ENCODE results near the gene SLBP.

Gene SLBP

GRCh38 chr4:1656132-1656531, 56.0 kb downstream of the SLBP start:
- no peaks in the 10 kb centered on the region for H3K27me3 ChIP-seq
- H3K36me3 ChIP-seq = no peaks in the 10 kb centered on the region
- no peak for TF ChIP-seq CTCF (IDR thresholded peaks at IDR 0.05)
- H3K27ac ChIP-seq = no peak overlapping the region
- H3K4me1 ChIP-seq (ENCODE audit: control insufficient read depth in 1 of 2, insufficient read depth in 1 of 2, low read depth in 1 of 2, low read length in 1 of 2) = no peaks in the 10 kb centered on the region
- H3K9me3 ChIP-seq = no peaks in the 10 kb centered on the region
- H3K4me3 ChIP-seq (ENCODE audit: low read depth in 1 of 2, low read length in 1 of 2) = no peak overlapping the region

- no peaks in the 10 kb centered on the region for H3K36me3 ChIP-seq
- no peaks in the 10 kb centered on the region for H3K4me1 ChIP-seq (ENCODE audit: control insufficient read depth in 1 of 2, insufficient read depth in 1 of 2, low read depth in 1 of 2, low read length in 1 of 2)
- no peak overlapping the region for H3K27ac ChIP-seq
- no peaks in the 10 kb centered on the region for H3K9me3 ChIP-seq
- no peak for TF ChIP-seq CTCF (IDR thresholded peaks at IDR 0.05)
- no peaks in the 10 kb centered on the region for H3K27me3 ChIP-seq
- no peak overlapping the region for H3K4me3 ChIP-seq (ENCODE audit: low read depth in 1 of 2, low read length in 1 of 2)
These were observed 56.4 kb downstream of the SLBP start for GRCh38 chr4:1655676-1656075.

GRCh38 chr4:1655081-1655480, 57.0 kb downstream of the SLBP start:
- H3K4me3 ChIP-seq (ENCODE audit: low read depth in 1 of 2, low read length in 1 of 2) = no peak overlapping the region
- H3K27ac ChIP-seq = no peak overlapping the region
- no peaks in the 10 kb centered on the region for H3K36me3 ChIP-seq
- H3K4me1 ChIP-seq (ENCODE audit: control insufficient read depth in 1 of 2, insufficient read depth in 1 of 2, low read depth in 1 of 2, low read length in 1 of 2) = no peaks in the 10 kb centered on the region
- TF ChIP-seq CTCF (IDR thresholded peaks at IDR 0.05) = no peak
- H3K27me3 ChIP-seq = no peaks in the 10 kb centered on the region
- H3K9me3 ChIP-seq = no peaks in the 10 kb centered on the region

GRCh38 chr4:1654216-1654955, 57.7 kb downstream of the SLBP start:
- Histone ChIP-seq H3K36me3 (no peaks in the 10 kb centered on the region), H3K27ac (no peak overlapping the region), H3K4me3 (ENCODE audit: low read depth in 1 of 2, low read length in 1 of 2) (no peak overlapping the region), H3K4me1 (ENCODE audit: control insufficient read depth in 1 of 2, insufficient read depth in 1 of 2, low read depth in 1 of 2, low read length in 1 of 2) (no peaks in the 10 kb centered on the region), H3K9me3 (no peaks in the 10 kb centered on the region), H3K27me3 (no peaks in the 10 kb centered on the region)
- TF ChIP-seq CTCF (IDR thresholded peaks at IDR 0.05) = no peak

GRCh38 chr4:1653776-1654175, 58.3 kb downstream of the SLBP start:
- Histone ChIP-seq H3K36me3 (no peaks in the 10 kb centered on the region), H3K27me3 (no peaks in the 10 kb centered on the region), H3K4me1 (ENCODE audit: control insufficient read depth in 1 of 2, insufficient read depth in 1 of 2, low read depth in 1 of 2, low read length in 1 of 2) (no peaks in the 10 kb centered on the region), H3K27ac (no peak overlapping the region), H3K9me3 (no peaks in the 10 kb centered on the region), H3K4me3 (ENCODE audit: low read depth in 1 of 2, low read length in 1 of 2) (no peak overlapping the region)
- no peak for TF ChIP-seq CTCF (IDR thresholded peaks at IDR 0.05)

Data from neutrophil (primary cell).